Measurements from ENCODE around the gene STRA6.

The STRA6 gene

GRCh38 chr15:74158855-74159650 is 43.5 kb downstream of the STRA6 start:
- Histone ChIP-seq H2AFZ (ENCODE audit: low read depth, low read length) (no peak overlapping the region), H3K4me1 (ENCODE audit: insufficient read depth, low read length) (no peaks in the 10 kb centered on the region), H3K27ac (ENCODE audit: low read length) (no peak overlapping the region), H3K36me3 (ENCODE audit: insufficient read depth, low read length) (no peaks in the 10 kb centered on the region), H3K27me3 (ENCODE audit: insufficient read depth, low read length, poor library complexity) (peaks cover 15% of the 10 kb centered on the region), H4K20me1 (ENCODE audit: insufficient read depth, low read length) (no peaks in the 10 kb centered on the region), H3K4me3 (ENCODE audit: low read depth in 1 of 2, low read length in 2 of 2) (no peak overlapping the region), H3K9ac (ENCODE audit: low read depth, low read length) (no peak overlapping the region), H3K79me2 (ENCODE audit: insufficient read depth, low read length) (no peaks in the 10 kb centered on the region), H3K4me2 (ENCODE audit: insufficient read depth, low read length) (no peak overlapping the region), H3K9me3 (ENCODE audit: insufficient read depth, low read length, severe bottlenecking) (no peaks in the 10 kb centered on the region)
- ATAC-seq (ENCODE audit: insufficient read depth, low read depth) (no peak), DNase-seq (no peak)
- TF ChIP-seq, protein P1, sequence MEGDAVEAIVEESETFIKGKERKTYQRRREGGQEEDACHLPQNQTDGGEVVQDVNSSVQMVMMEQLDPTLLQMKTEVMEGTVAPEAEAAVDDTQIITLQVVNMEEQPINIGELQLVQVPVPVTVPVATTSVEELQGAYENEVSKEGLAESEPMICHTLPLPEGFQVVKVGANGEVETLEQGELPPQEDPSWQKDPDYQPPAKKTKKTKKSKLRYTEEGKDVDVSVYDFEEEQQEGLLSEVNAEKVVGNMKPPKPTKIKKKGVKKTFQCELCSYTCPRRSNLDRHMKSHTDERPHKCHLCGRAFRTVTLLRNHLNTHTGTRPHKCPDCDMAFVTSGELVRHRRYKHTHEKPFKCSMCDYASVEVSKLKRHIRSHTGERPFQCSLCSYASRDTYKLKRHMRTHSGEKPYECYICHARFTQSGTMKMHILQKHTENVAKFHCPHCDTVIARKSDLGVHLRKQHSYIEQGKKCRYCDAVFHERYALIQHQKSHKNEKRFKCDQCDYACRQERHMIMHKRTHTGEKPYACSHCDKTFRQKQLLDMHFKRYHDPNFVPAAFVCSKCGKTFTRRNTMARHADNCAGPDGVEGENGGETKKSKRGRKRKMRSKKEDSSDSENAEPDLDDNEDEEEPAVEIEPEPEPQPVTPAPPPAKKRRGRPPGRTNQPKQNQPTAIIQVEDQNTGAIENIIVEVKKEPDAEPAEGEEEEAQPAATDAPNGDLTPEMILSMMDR (IDR thresholded peaks at IDR 0.05; ENCODE audit: borderline replicate concordance, extremely low read depth, low read length, poor library complexity, severe bottlenecking): no peak

- Histone ChIP-seq H4K20me1 (ENCODE audit: insufficient read depth, low read length) (no peaks in the 10 kb centered on the region), H3K9ac (ENCODE audit: low read depth, low read length) (no peak overlapping the region), H2AFZ (ENCODE audit: low read depth, low read length) (no peak overlapping the region), H3K4me1 (ENCODE audit: insufficient read depth, low read length) (no peaks in the 10 kb centered on the region), H3K27me3 (ENCODE audit: insufficient read depth, low read length, poor library complexity) (peaks cover 14% of the 10 kb centered on the region), H3K36me3 (ENCODE audit: insufficient read depth, low read length) (no peaks in the 10 kb centered on the region), H3K9me3 (ENCODE audit: insufficient read depth, low read length, severe bottlenecking) (no peaks in the 10 kb centered on the region), H3K27ac (ENCODE audit: low read length) (no peak overlapping the region), H3K79me2 (ENCODE audit: insufficient read depth, low read length) (no peaks in the 10 kb centered on the region), H3K4me3 (ENCODE audit: low read depth in 1 of 2, low read length in 2 of 2) (no peak overlapping the region), H3K4me2 (ENCODE audit: insufficient read depth, low read length) (no peak overlapping the region)
- ATAC-seq (ENCODE audit: insufficient read depth, low read depth) (no peak), DNase-seq (no peak)
- no peak for TF ChIP-seq EZH2 (IDR thresholded peaks at IDR 0.05; ENCODE audit: borderline replicate concordance, low read depth, low read length, severe bottlenecking)
- TF ChIP-seq, protein P1 (IDR thresholded peaks at IDR 0.05; ENCODE audit: borderline replicate concordance, extremely low read depth, low read length, poor library complexity, severe bottlenecking): no peak
Observed at GRCh38 chr15:74157868-74158827, 44.4 kb downstream of the STRA6 start.

- H2AFZ ChIP-seq (ENCODE audit: low read depth, low read length): no peak overlapping the region
- H3K27me3 ChIP-seq (ENCODE audit: insufficient read depth, low read length, poor library complexity): peaks cover 14% of the 10 kb centered on the region
Observed at GRCh38 chr15:74156678-74157411, 45.7 kb downstream of the STRA6 start.

More at GRCh38 chr15:74156678-74157411, 45.7 kb downstream of the STRA6 start:
- Histone ChIP-seq H3K4me3 (ENCODE audit: low read depth in 1 of 2, low read length in 2 of 2) (no peak overlapping the region), H3K9ac (ENCODE audit: low read depth, low read length) (no peak overlapping the region), H3K79me2 (ENCODE audit: insufficient read depth, low read length) (no peaks in the 10 kb centered on the region), H3K36me3 (ENCODE audit: insufficient read depth, low read length) (no peaks in the 10 kb centered on the region), H4K20me1 (ENCODE audit: insufficient read depth, low read length) (no peaks in the 10 kb centered on the region), H3K4me2 (ENCODE audit: insufficient read depth, low read length) (no peak overlapping the region), H3K9me3 (ENCODE audit: insufficient read depth, low read length, severe bottlenecking) (no peaks in the 10 kb centered on the region), H3K27ac (ENCODE audit: low read length) (no peak overlapping the region), H3K4me1 (ENCODE audit: insufficient read depth, low read length) (no peaks in the 10 kb centered on the region)
- DNase-seq (no peak), ATAC-seq (ENCODE audit: insufficient read depth, low read depth) (no peak)
- no peak for TF ChIP-seq EZH2 (IDR thresholded peaks at IDR 0.05; ENCODE audit: borderline replicate concordance, low read depth, low read length, severe bottlenecking)
- TF ChIP-seq, protein P1 (IDR thresholded peaks at IDR 0.05; ENCODE audit: borderline replicate concordance, extremely low read depth, low read length, poor library complexity, severe bottlenecking): no peak

All from DND-41 (cell line).